NCI-H2196 treated with DMSO at 0.1 percent for 48 hours (cell line): ENCODE data around the gene CLCN7.

ENCODE experiments used
- DNase-seq: peaks from one replicate; lab custom pipeline; 2025; ENCODE audit not compliant: unreplicated experiment; lab: John Stamatoyannopoulos, UW

Gene CLCN7

GRCh38 chr16:1474796-1475551 is at the start of gene CLCN7:
Gene CLCN7, minus strand, starts transcription at chr16:1475028. Its CDS starts 54 bp downstream, at chr16:1474974.
- DNase-seq, result peak; percentile 83

- no peak for DNase-seq
Measured at GRCh38 chr16:1524366-1524765, 49.5 kb upstream of the CLCN7 start.

- DNase-seq, result no peak
Measured at GRCh38 chr16:1523581-1524245, 48.9 kb upstream of the CLCN7 start.

- no peak for DNase-seq
Measured at GRCh38 chr16:1520461-1520860, 45.6 kb upstream of the CLCN7 start.

- no peak for DNase-seq
Measured at GRCh38 chr16:1519831-1520230, 45.0 kb upstream of the CLCN7 start.

GRCh38 chr16:1518626-1519135 is 43.9 kb upstream of the CLCN7 start:
- DNase-seq, result no peak

- no peak for DNase-seq
Measured at GRCh38 chr16:1514507-1514906, 39.7 kb upstream of the CLCN7 start.

- DNase-seq, result no peak
Measured at GRCh38 chr16:1512774-1513173, 37.9 kb upstream of the CLCN7 start.

- DNase-seq, result no peak
Measured at GRCh38 chr16:1511662-1512569, 37.1 kb upstream of the CLCN7 start.

GRCh38 chr16:1510941-1511351 is 36.1 kb upstream of the CLCN7 start:
- DNase-seq, result no peak

- DNase-seq, result no peak
Measured at GRCh38 chr16:1510272-1510671, 35.4 kb upstream of the CLCN7 start.

- DNase-seq, result no peak
Measured at GRCh38 chr16:1509307-1510221, 34.7 kb upstream of the CLCN7 start.

GRCh38 chr16:1508494-1509187 is 33.8 kb upstream of the CLCN7 start:
- DNase-seq, result no peak

GRCh38 chr16:1506494-1507213 is 31.8 kb upstream of the CLCN7 start:
- DNase-seq, result no peak

GRCh38 chr16:1505912-1506311 is 31.1 kb upstream of the CLCN7 start:
- DNase-seq, result no peak

GRCh38 chr16:1505073-1505844 is 30.4 kb upstream of the CLCN7 start:
- no peak for DNase-seq

GRCh38 chr16:1503110-1503955 is 28.5 kb upstream of the CLCN7 start:
- no peak for DNase-seq
